UCSD-AML1 (cell line): ENCODE data around the gene GPR161.
"Not testable (repeated sequence)": the region's sequence is repeated elsewhere in the genome, so short reads cannot be mapped to it uniquely, and the experiment has no call there.

Experiments
- DNase-seq: peaks from one replicate; lab custom pipeline; 2025; ENCODE audit not compliant: unreplicated experiment; lab: John Stamatoyannopoulos, UW

Gene GPR161

GRCh38 chr1:168136709-168137514 is at the start of gene GPR161:
Gene GPR161 (minus strand): TSS chr1:168136930. CDS start chr1:168104850, 32,080 bp downstream.
- peak; percentile 31 for DNase-seq

- DNase-seq, result not testable (repeated sequence)
Observed at GRCh38 chr1:168181063-168181720, 44.5 kb upstream of the GPR161 start.

- no peak for DNase-seq
Observed at GRCh38 chr1:168180148-168180524, 43.4 kb upstream of the GPR161 start.

GRCh38 chr1:168179438-168180147 is 42.9 kb upstream of the GPR161 start:
- peak; percentile 27 for DNase-seq

- peak; percentile 94 for DNase-seq
Observed at GRCh38 chr1:168178638-168179437, 42.1 kb upstream of the GPR161 start, which contains the start of gene TIPRL. Gene TIPRL (plus strand): TSS chr1:168178962. CDS start chr1:168179078, 116 bp downstream.

- no peak for DNase-seq
Observed at GRCh38 chr1:168178227-168178637, 41.5 kb upstream of the GPR161 start.

- no peak for DNase-seq
Observed at GRCh38 chr1:168172250-168172915, 35.7 kb upstream of the GPR161 start.

GRCh38 chr1:168170564-168171508 is 34.1 kb upstream of the GPR161 start:
- DNase-seq, result no peak

GRCh38 chr1:168167806-168168205 is 31.1 kb upstream of the GPR161 start:
- no peak for DNase-seq

- DNase-seq, result no peak
Observed at GRCh38 chr1:168164771-168165170, 28.0 kb upstream of the GPR161 start.

GRCh38 chr1:168163670-168164069 is 26.9 kb upstream of the GPR161 start:
- no peak for DNase-seq

GRCh38 chr1:168161459-168161858 is 24.7 kb upstream of the GPR161 start:
- no peak for DNase-seq

GRCh38 chr1:168159979-168160378 is 23.2 kb upstream of the GPR161 start:
- DNase-seq, result no peak

- no peak for DNase-seq
Observed at GRCh38 chr1:168159251-168159650, 22.5 kb upstream of the GPR161 start.

- DNase-seq, result no peak
Observed at GRCh38 chr1:168157638-168158037, 20.9 kb upstream of the GPR161 start.

GRCh38 chr1:168155910-168156309 is 19.2 kb upstream of the GPR161 start:
- DNase-seq, result no peak

GRCh38 chr1:168154707-168155106 is 18.0 kb upstream of the GPR161 start:
- not testable (repeated sequence) for DNase-seq

GRCh38 chr1:168151935-168152334 is 15.2 kb upstream of the GPR161 start:
- DNase-seq, result no peak

- no peak for DNase-seq
Observed at GRCh38 chr1:168150283-168150682, 13.6 kb upstream of the GPR161 start.
